Activated CD8-positive, alpha-beta T cell treated with anti-CD3 and anti-CD28 coated beads for 36 hours (primary cell): ENCODE data around the gene ZNF654. TPM values are rescaled to one million over a fixed set of nuclear protein-coding genes. Genes with fewer than 3 reads are reported as not detected.

Source experiments
- ATAC-seq: fragments of 200-7000 bp; cut with Tn5 transposase; one replicate; pipeline ENCODE4 v1.10.0; 2021; ENCODE audit warnings: mild to moderate bottlenecking, moderate library complexity
- CTCF ChIA-PET: fragments of 350-600 bp; sonication (Branson Sonifier 250); formaldehyde crosslinking; loops from one replicate; lab custom pipeline; 2021; ENCODE audit warnings: antibody characterized with exemption; lab: Charles Lee
- POLR2A ChIA-PET: fragments of 350-600 bp; sonication (Branson Sonifier 250); formaldehyde crosslinking; loops from one replicate; lab custom pipeline; 2021; ENCODE audit warnings: antibody characterized with exemption; lab: Charles Lee
- DNase-seq: peaks from one replicate; pipeline ENCODE4 v3.0.0-alpha.2; 2020
- H3K27ac Mint-ChIP-seq: one replicate; pipeline ENCODE4 v1.8.0; 2021; ENCODE audit warnings: mild to moderate bottlenecking, mixed read lengths
- H3K27me3 Mint-ChIP-seq: one replicate; pipeline ENCODE4 v1.8.0; 2021; ENCODE audit warnings: mixed read lengths
- H3K36me3 Mint-ChIP-seq: one replicate; pipeline ENCODE4 v1.8.0; 2021; ENCODE audit warnings: low read depth, mixed read lengths
- H3K4me1 Mint-ChIP-seq: one replicate; pipeline ENCODE4 v1.8.0; 2021; ENCODE audit warnings: low read depth, mixed read lengths
- H3K4me3 Mint-ChIP-seq: one replicate; pipeline ENCODE4 v1.8.0; 2021; ENCODE audit warnings: mild to moderate bottlenecking, moderate library complexity, mixed read lengths
- H3K9me3 Mint-ChIP-seq: one replicate; pipeline ENCODE4 v1.8.0; 2021; ENCODE audit warnings: mixed read lengths
- CTCF ChIP-seq: fragments of 200-600 bp; IDR thresholded peaks from one replicate; pipeline ENCODE4 v1.8.0; 2022; ENCODE audit warnings: antibody characterized with exemption, mild to moderate bottlenecking
- intact Hi-C: fragments of 100-400 bp; cut with micrococcal nuclease; formaldehyde crosslinking; loops from one replicate; pipeline ENCODE4 v1.10.0; 2022
- total RNA-seq, 2 experiments: library from RNA; stranded (reverse); gene quantifications; one replicate each; pipeline ENCODE4 v1.2.3, GENCODE V29; 2021

ZNF654 gene
- total RNA-seq, 2 experiments from 2014 or later: 20.2 to 21.0 TPM

GRCh38 chr3:88092270-88092669 is 33.2 kb downstream of the ZNF654 start:
- H3K27ac Mint-ChIP-seq: no peak overlapping the region
- DNase-seq (no peak), ATAC-seq (no peak)
- peaks cover 4% of the 10 kb centered on the region for H3K9me3 Mint-ChIP-seq
- peaks cover 12% of the 10 kb centered on the region for H3K4me1 Mint-ChIP-seq
- ChIA-PET CTCF (no interaction called here), POLR2A (no interaction called here)
- H3K36me3 Mint-ChIP-seq: peaks cover 48% of the 10 kb centered on the region
- no peak for TF ChIP-seq CTCF
- no peak overlapping the region for H3K4me3 Mint-ChIP-seq
- intact Hi-C loops: no loop called here
- no peaks in the 10 kb centered on the region for H3K27me3 Mint-ChIP-seq

- CTCF ChIA-PET: interaction anchor here (1.2 kb wide), 1 partner anchor 22 kb away, joined by 3 read pairs; no protein-coding TSS in a partner anchor
- Mint-ChIP-seq H3K27ac (no peak overlapping the region), H3K36me3 (peaks cover 55% of the 10 kb centered on the region), H3K4me1 (peaks cover 12% of the 10 kb centered on the region), H3K27me3 (no peaks in the 10 kb centered on the region), H3K9me3 (peaks cover 4% of the 10 kb centered on the region), H3K4me3 (no peak overlapping the region)
- no peak for TF ChIP-seq CTCF
- DNase-seq: no peak
- ATAC-seq: no peak
- POLR2A ChIA-PET: no interaction called here
- intact Hi-C loops: no loop called here
Measured at GRCh38 chr3:88093266-88093665, 34.2 kb downstream of the ZNF654 start.

GRCh38 chr3:88101142-88101541 is 42.1 kb downstream of the ZNF654 start:
- no peak for ATAC-seq
- ChIA-PET CTCF (no interaction called here), POLR2A (interaction anchor here (1.4 kb wide), 1 partner anchor 48 kb away, joined by 4 read pairs; the partner anchor contains the start of gene C3orf38)
- no peak for TF ChIP-seq CTCF
- peaks cover 25% of the 10 kb centered on the region for H3K4me1 Mint-ChIP-seq
- no peak overlapping the region for H3K4me3 Mint-ChIP-seq
- peaks cover 51% of the 10 kb centered on the region for H3K36me3 Mint-ChIP-seq
- no peaks in the 10 kb centered on the region for H3K27me3 Mint-ChIP-seq
- intact Hi-C loops: no loop called here
- peaks cover 17% of the 10 kb centered on the region for H3K9me3 Mint-ChIP-seq
- DNase-seq: no peak
- H3K27ac Mint-ChIP-seq: no peak overlapping the region

GRCh38 chr3:88105325-88105724 is 46.3 kb downstream of the ZNF654 start:
- H3K27me3 Mint-ChIP-seq: no peaks in the 10 kb centered on the region
- H3K36me3 Mint-ChIP-seq: peaks cover 21% of the 10 kb centered on the region
- peaks cover 36% of the 10 kb centered on the region for H3K4me1 Mint-ChIP-seq
- H3K9me3 Mint-ChIP-seq: peaks cover 12% of the 10 kb centered on the region
- H3K27ac Mint-ChIP-seq: no peak overlapping the region
- H3K4me3 Mint-ChIP-seq: no peak overlapping the region
- TF ChIP-seq CTCF: no peak
- no peak for DNase-seq
- CTCF ChIA-PET: interaction anchor here (1.6 kb wide), 1 partner anchor 24 kb away, joined by 5 read pairs; no protein-coding TSS in a partner anchor
- intact Hi-C loops: no loop called here
- POLR2A ChIA-PET: no interaction called here
- no peak for ATAC-seq

GRCh38 chr3:88112289-88112688 is 53.2 kb downstream of the ZNF654 start:
- intact Hi-C loops: loop anchor here (10.0 kb wide), 2 partner anchors 107 to 317 kb away; partner anchors contain the start of gene HTR1F

More at GRCh38 chr3:88112289-88112688, 53.2 kb downstream of the ZNF654 start:
- ChIA-PET POLR2A (no interaction called here), CTCF (interaction anchor here (0.7 to 2.9 kb wide), 13 partner anchors 17 to 851 kb away, joined by 3 to 19 read pairs (median 5); partner anchors contain the start of genes C3orf38, CGGBP1 and ZNF654)
- Mint-ChIP-seq H3K27me3 (no peaks in the 10 kb centered on the region), H3K36me3 (peaks cover 18% of the 10 kb centered on the region), H3K9me3 (no peaks in the 10 kb centered on the region), H3K27ac (no peak overlapping the region), H3K4me3 (no peak overlapping the region), H3K4me1 (peaks cover 15% of the 10 kb centered on the region)
- no peak for TF ChIP-seq CTCF
- no peak for DNase-seq
- no peak for ATAC-seq
